SKM-1 treated with dmso at 0.1 percent for 144 hours (cell line): ENCODE data around the gene SFMBT1.

Experiments
- DNase-seq: peaks from one replicate; lab custom pipeline; 2025; ENCODE audit not compliant: unreplicated experiment; lab: John Stamatoyannopoulos, UW

Gene SFMBT1

DNA sequence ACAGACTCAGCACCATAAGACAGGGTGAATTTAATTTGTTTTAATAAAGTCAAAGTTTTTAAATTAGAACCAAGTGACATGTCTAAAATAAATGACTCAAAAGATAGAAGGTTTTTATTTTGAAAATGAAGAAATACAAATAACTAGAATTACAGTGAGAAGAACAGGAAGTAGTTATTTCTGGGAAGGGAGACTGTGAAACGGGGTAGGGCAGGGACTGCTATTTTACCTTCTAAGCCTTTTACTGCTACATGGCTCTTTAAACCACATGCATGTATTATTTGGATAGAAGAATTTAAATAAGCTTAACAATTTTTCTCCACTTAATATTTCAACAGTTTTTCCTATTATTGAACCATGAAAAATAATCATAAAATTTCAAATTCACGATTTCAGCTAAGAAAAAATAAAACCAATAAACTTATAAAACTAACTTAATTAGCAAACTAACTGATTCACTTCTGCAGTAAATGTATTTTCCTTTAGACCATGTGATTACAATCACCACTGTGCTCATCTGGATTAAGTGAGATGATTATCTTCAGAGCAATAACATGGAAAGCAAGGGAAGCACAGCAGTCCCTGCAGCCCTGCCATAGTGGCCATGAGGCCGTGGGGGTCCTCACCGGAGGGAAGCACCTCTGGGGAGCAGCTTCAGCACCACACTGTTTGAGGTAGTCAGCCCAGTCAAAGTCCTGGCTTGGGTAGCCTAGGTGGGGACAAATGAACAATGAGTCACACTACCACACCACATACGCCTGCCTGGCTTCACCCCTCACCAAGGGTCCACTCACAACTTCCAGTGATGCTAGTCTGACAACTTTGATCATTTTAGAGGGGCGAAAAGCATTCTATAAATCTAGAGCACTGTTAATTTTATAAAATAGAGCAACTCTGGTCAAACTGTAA lies 120.2 kb downstream of the SFMBT1 start:
- no peak for DNase-seq

DNA sequence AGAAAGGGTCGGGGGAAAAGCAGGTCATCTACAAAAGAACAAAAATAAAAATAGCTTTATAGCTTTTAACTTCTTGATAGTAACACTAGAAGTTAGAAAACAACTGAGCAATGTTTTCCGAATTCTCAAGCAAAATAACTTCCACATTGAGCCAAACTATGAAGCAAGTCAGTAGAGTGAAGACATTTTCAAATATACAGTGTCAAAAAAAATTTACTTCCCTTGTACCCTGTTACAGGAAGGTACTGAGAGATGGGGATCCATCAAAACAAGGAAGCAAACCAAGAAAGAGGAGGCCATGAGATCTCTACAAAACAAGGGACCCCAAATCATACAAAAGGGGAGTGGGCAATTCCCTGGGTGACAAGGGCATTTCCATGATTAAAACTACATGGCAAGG lies 121.9 kb downstream of the SFMBT1 start:
- no peak for DNase-seq

DNA sequence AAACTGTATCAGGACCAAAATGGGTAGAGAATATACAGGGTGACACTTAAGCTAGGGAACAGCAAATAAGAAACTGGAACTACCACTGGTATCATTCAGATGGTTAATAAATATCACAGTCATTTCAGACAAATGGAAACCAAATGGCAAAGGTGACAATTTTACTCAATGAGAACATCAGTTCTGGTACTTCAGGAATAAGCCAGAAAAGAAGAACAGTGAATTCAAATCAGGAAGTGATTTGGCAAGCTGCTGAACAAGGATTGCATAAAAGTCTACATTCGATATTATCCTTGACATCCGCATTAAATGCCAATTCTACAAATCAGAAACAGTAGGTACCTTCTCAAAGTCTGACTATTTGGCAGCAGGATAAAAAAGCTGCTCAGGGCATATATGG lies 125.0 kb downstream of the SFMBT1 start:
- no peak for DNase-seq

DNA sequence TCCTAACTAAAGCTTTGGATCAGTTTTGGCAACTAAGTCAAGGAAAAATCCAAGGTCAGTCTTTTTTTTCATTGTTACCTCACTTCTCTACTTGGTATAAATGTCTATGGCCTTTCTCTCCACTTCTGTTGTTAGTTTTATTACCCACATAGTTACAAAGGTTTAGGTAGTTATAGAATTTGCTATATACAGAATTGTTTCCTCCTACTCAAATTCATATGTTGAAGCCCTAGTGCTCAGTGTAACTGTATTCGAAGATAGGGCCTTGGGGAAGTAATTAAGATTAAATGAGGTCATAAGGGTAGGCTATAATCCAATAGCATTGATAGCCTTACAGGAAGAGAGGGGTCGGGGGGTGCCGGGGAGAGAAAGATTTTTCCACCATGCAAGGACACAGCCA lies 128.8 kb downstream of the SFMBT1 start:
- DNase-seq: no peak

DNA sequence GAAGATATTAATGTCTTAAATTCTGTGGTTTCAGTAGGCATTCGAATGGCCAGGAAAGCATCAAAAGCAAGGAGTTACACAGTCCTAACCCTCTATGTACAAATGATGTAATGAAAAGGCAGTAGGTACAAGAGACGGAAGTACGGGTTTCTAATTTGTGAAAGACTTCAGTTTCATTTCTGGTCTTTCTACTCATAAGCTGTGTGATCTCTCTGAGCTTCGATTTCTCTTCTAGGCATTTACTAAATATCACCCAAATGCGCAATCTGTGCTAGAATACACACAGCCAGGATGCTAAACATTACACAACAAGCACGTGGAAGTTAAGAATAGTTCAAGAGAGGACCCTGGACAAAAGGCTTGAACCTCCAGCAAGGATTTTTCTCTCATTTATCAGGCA lies 130.6 kb downstream of the SFMBT1 start:
- no peak for DNase-seq

DNA sequence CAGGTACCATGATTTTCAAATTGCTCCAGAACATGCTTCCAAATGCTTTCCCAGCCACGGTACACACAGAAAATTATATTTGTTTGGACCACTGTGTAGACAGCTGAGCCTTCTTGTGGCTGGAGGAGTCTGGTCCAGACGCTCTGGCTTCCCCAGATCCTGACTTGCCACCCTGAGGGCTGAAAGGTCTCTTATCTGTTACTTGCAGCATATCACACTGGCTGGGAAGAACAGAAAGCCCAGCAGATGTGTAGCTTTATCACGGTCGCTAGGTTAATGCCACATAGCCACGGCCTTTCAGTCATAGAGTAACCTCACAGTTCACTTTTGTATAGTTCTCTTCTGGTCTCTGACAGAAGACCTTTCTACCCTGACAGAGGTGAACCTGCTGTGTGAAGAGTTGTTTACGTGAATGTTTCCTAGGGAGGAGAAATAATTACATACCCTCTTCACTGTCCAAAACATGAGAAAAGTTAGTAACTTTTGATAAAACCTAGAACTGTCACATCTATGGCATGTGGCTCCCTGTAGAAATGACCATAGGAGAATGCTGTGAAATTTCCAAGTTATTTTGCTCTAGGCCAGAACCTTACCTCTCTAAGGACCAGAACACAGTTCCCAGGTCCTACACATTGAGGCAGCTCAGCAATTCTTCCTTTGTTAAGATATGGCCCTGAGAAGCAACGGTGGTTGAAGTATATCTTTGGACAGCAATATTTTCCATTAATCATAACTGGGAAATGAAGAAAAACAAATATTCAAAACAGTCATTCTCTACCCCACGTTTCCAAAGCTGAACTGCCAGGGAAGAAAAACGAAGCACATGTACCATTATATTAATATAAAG lies 132.8 kb downstream of the SFMBT1 start:
- DNase-seq: no peak

DNA sequence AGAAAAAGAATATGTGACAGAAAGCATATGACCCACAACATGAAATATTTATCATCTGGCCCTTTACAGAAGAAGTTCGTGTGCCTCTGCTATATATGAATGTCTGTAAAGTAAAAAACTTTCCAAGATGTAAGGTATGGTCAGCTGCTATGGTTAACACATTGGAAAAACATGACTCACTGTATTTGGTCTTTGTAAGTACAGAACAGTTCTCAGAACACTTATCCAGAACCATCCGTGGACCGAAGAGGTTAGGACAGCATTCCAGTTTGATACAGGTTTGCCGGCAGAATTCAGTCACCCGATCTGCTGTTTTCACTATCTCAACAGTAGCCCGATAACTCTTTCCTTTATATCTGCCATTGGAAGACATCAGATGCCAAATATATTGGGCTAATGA lies 135.1 kb downstream of the SFMBT1 start:
- no peak for DNase-seq

DNA sequence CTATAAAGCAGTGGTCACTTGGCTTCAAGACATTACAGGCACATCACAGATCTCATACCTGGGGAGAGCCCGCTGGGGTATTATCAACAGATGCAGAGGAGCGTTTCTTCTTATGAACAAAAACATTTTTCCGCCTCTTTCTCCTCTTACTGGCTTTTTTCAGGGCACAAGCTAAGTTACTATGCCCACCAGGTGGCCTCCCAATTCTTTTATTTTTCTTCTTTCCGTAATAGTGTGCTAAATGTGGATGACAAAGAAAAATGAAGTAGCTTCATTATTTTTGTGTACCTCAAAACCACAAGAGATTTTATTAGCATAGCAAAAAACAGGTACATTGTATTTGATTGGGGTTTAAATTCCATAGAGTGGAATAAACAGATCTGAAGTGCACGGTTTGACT lies 138.4 kb downstream of the SFMBT1 start:
- no peak for DNase-seq

DNA sequence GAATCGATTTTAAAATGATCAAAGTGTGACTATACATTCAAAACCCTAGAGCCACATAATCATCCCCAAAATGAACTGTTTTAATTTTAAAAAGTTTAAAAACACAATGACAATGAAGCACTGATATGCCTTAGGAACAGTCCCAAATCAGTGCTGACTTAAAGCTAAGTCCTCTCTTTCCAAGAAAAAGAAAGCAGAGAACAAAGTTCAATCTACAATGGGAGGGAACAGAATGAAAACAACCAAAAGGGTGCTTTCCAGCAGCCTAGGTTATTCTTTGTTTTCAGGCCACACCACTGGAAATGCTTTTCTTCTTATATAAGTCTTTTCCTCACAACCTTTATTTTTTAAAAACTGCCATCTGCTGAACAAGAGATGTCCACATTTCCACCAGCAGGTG lies 141.3 kb downstream of the SFMBT1 start:
- no peak for DNase-seq

DNA sequence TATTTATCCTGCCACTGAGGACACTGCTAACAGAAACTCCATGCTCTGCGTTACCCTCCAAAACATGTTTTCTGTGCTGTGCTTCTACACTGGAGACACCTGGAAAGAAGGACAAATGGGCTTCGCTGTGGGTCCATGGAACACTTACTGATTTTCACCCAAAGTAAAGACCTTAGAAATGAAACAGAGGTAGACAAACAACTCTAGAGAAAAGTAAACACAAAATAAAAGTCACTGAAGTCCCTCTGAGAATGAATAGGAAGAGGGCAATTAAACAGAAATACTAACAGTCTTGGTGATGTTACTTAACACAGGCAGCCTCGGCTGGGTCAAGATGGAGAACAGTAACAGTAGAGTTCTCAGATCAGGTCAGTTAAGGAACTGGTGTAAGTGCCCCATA lies 141.9 kb downstream of the SFMBT1 start:
- DNase-seq: no peak

DNA sequence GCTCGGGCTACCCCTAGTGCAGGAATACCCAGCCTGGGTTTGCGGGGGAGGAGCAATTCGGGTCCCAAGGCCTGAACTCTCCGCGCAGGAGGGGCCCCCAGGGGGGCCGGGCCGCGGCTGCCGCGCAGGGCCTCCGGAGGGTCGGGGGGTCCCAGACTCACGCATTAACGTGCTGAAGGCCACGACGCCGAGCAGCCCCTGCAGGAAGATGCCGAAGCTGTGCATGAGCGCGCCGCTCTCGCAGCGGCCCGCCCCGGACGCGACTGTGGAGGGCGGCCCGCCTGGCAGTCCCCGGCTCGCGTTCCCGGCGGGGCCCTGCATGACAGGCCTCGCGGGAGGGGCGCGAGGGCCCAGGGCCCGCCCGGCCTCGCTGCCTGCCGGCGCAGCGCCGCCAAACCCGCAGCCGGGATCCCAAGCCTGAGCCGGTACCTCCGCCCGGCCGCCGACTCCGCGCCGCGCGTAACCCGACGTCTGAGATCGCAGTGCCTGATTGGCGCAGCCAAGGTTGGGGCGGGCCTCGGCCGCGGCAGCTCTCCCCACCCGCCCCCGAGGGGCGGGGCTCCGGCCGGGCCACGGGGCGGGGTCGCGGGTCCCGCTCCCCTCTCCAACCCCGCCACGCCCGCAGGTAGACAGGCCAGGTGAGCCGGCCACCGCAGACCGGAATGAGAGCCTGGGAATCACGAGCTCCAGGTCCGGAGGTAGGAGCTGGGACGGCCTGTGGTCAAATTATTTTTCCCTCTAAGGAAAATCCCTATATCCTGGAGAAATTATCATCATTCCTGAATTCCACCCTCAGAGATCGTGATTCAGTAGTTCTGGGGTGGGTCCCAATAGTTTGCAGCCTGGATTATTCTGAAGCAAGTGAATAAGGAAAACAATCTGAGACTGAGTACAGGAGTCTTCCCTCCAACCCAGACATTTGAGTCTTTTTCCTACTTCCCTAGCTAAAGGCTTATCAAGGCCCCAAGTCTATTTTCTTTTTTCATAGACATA lies 148.4 kb downstream of the SFMBT1 start, which contains the start of gene STIMATE:
Gene STIMATE, minus strand, starts transcription at position 419 of the 993 bp plus-strand sequence. Its CDS starts 98 bp downstream, at position 321.
- DNase-seq: peak; percentile 67

DNA sequence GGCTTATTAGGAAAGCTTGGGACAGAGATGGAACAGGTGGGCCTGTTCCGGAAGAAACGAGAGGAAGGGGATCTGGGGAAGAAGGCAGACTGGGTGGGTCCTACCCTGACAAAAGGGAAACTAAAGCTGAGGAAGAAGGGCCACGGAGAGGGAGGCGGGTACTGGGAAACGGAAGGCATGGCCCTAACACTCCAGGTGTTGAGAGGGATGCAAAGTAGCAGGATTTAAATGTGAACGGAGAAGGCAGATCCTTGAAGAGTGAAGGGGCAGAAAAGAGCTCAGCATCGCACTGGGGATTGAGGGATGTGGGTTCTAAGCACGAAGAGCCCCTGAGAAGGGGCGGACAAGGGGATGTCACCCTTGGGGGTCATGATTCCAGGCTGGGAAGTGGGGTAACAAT lies 149.3 kb downstream of the SFMBT1 start:
- no peak for DNase-seq

DNA sequence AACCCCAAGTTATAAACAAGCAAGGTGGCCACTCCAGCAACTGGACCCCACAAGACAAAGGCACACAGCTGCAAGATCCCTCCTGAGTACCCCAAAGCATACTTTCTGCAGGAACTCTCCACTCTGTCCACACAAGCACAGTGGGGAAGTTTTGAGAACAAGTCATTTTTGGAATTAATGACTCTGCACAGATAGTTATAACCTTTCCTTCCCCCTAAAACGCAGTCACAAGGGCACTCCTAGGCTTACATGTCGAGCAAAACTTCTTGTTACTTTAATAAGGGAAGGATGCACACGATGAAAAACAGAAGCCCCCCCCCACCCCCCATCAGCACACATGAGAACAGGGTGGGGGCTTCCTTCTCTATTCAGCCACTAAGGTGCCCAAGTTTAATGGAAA lies 149.7 kb downstream of the SFMBT1 start:
- DNase-seq: no peak

DNA sequence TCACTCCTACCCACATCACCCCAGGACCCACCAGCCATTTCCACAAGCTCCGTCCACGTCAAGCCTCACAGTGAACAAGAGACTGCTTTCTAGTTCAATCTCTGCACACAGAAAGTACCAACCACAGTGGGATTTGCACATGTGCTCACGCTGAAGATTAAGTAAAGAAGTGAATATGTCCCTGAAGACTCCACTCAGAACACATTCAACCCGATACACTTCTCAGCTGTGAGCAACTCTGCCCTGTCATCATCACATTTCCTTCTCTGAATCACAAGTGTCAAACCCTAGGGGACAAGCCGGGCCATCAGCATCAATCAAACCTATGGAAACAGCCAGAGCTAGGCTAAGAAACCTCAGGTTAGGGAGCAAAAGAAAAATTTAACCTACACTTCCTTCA lies 150.5 kb downstream of the SFMBT1 start:
- no peak for DNase-seq

DNA sequence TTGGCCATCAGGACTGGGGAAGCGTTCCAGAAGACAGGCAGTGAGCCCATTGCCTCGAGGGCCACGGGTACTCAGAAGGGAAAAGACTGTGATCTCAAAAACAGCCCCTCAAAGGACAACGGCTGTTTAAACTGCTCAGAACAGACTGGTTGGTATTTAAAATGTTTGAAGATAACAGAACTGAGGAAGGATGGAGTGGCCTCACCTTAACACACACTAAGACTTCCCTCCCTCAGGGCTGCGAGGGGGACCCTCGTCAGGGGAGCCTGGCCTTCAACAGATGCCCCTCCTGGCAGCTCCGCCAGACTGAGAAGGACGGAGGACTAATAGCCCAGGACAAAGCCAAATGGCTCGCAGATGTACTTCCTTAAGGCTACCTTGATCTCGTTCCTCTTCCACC lies 151.1 kb downstream of the SFMBT1 start:
- no peak for DNase-seq

DNA sequence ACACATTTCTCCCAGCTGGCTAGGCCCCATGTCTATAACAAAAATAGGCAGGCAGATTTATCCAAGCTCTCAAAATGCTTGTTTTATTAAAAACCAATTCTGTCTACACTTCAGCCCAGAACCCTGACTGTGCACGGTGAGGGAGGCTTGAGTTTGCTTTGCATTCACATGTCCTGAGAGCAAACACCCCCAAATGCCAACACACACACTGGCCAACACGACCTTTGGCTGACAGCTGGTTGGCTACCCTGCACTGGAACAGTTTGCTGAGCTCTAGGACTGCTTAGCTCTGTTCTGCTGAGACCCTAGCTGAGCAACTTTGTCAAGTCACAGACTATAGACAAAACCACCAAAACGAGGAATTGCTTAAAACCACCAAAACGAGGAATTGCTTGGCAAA lies 152.2 kb downstream of the SFMBT1 start:
- DNase-seq: no peak

DNA sequence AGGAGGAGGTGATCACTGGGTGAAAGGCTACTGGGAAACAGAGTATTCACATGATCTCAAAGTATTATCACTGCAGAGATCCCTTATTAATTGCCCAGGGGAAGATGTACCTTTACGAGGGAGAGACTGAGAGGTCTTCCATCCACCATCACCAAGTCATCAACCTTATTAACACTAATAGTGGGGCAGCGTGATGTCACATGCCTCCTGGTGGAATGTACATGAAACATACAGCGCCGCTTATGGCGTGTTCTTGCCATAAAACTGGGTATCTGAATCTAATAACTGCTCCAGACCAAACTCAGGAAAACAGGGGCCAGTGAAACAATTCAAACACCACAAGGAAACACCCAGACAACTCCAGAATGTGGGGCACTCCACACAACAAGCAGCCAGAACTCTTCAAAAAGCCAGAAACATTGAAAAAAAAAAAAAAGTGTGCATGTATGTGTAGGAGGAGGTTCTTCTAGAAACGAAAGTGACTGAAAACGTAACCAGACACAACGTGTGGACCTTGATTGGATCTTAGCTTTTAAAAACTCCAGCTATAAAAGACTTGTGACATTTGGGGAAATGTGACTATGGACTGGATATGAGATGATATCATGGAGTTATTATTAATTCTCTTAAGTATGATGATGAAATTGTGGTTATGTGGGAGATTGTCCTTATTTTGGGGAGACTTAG lies 153.1 kb downstream of the SFMBT1 start:
- DNase-seq: no peak

DNA sequence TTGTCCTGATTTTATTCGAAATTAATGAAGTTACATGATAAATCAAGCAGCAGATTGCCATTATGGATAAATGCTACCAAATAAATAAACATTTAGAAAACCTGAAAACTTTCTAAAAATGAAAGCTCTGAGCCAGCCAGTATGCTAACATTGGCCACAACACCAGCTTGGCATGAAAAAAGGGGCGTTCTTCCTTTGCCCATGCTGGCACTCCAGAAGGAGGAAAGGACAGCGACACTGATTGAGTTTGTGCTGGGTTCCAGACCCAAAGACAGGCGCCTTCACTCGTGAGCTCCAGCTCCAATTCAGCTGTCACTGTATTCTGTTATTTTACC lies 153.6 kb downstream of the SFMBT1 start:
- no peak for DNase-seq

DNA sequence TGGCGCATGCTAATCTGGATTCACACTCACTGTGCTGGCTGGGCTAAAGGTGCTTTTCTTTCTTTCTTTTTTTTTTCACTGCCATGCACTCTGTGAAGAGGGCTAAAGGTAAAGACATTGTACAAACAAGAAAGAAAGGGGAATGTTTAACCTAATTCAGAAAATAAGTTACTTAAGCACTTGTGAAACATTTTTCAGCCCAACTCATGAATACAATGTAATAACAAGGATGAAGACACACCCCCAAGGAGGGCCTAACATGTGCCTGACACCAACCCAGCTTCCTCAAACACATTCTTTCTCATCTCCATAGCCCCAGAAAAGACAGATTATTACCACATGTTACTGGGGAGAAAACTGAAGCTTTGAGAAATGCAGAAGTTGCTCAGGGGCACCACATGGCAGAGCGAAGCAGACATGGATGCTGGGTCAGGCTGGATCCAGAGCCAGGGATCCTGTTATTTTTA lies 154.2 kb downstream of the SFMBT1 start:
- peak; percentile 99 for DNase-seq

DNA sequence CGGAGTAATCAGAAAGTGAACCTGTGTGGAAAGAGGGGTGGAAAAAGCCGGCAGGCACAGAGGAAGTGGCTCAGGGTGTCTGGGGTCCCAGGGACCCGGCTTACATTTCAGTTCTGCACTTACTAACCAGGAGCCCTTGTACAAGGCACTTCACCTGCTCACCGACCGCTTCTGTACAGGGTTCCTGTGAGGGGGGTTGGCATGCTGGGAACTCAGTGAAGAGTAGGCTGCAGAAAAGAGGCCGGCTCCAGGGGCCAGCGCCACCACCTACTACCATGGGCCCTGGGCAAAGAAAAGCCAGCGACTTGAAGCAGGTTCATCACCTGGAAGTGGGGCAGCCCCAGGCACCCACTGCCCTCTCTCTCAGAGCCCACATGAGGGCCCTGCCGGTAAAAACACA lies 154.7 kb downstream of the SFMBT1 start:
- no peak for DNase-seq
